Esophagus mucosa (tissue), 1 donor: Measurements from ENCODE around the gene CCR7. TPM values are rescaled to one million over a fixed set of nuclear protein-coding genes. Genes with fewer than 3 reads are reported as not detected.

ENCODE experiments used
- ATAC-seq: fragments of 200-7000 bp; cut with Tn5 transposase; one replicate; pipeline ENCODE4 v1.9.1; 2020
- total RNA-seq: library from RNA; stranded (reverse); gene quantifications from one replicate; pipeline ENCODE4 v1.2.4, GENCODE V29; 2023
- donor health status: DM: yes; HTN: yes; CAD: no.

Gene CCR7
- total RNA-seq, 1 donor from 2014 or later, result 0.48 TPM

DNA sequence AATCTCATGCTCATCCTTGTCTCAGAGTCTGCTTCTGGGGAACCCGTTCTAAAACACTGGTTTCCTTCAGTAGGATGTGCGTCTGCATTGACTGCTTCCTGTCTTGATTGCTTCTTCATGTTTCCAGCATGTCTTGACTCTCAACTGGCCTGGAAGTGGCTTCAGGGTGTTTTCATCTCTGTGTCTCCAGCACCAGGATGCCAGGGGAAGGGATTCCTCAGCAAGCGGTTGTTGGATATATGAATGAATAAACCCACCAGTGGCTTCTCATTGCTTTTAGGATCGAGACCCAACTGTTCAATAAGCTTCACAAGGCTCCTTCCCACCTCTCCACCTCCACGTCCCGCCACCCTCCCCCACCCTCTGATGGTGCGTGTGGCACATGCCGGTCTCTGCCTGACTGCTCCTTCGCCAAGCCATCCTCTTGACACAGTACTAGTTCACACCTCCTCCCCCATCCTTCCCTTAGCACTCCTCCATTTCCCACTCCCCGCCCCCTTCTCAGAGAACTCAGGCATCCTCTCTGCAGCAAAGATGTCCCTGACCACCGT is 49.7 kb downstream of the CCR7 start:
- no peak for ATAC-seq

DNA sequence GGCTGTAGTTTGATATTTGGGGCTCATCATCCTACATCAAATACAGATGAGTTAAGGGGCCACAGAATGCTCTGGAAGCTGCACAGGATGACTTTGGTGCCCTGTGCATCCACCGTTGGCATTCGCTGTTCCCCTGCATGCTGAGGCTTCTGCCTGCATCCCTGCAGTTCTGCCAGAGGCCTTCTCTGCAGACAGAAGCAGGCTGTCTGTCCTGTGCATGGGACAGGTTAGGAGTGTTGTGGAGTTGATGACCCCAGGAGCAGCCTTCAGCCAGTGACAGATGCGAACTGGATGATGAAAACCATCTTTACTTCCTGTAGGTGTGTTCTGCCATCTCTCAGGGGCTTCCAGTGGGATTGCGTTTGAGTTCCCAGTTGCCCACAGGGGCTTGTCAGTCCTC is 50.3 kb downstream of the CCR7 start:
- no peak for ATAC-seq

DNA sequence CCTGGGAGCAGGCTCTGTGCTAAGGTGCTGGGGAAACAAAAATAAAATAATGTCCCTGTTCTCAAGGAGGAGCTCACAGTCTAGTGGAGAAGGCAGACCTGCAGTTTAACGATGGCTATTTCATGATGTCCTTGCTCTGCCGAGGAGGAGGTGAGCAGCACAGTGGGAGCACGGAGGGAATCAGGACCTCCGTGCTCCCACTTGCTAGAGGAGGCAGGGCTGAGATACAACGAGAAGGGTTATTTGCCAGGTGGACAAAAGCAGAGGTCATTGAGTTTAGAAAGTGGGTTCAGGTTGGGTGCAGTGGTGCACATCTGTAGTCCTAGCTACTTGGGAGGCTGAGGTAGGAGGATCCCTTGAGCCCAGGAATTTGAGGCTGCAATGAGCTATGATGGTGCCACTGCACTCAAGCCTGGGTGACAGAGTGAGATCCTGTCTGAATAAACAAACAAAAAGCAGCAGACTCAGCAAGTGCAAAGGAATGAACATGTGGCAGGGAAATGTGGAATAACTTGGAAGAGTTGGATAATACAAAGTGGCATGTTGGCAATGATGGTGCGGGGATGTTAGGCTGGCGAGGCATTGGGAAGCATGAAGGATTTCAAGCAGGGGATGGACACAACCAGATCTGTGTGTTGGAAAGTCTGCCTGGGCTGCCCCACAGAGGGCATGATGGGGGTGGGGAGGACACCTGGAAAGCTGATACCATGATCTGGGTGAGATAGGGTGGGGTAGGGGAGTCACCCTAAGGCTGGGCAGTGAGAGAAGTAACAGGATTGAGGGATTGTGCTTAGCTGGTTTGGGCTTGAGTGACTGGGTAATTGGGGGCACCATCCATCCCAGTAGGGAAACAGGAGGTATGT is 51.0 kb downstream of the CCR7 start:
- no peak for ATAC-seq

GRCh38 chr17:40511667-40512220 is 53.5 kb downstream of the CCR7 start:
- ATAC-seq, result no peak

DNA sequence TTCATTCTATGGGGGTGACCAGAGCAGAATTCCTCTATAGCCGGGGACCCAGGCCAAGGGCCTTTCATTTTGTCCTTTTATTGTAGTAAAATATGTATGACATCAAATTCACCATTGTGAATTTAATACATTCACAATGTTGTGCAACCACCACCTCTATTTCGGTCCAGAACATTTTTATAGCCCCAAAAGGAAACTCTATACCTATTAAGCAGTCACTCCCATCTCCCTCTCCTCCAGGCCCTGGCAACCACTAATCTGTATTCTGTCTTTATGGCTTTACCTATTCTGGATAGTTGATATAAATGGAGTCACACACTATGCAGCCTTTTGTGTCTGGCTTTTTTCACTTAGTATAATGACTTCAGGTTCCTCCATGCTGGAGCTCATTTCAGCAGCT is 54.1 kb downstream of the CCR7 start:
- no peak for ATAC-seq

DNA sequence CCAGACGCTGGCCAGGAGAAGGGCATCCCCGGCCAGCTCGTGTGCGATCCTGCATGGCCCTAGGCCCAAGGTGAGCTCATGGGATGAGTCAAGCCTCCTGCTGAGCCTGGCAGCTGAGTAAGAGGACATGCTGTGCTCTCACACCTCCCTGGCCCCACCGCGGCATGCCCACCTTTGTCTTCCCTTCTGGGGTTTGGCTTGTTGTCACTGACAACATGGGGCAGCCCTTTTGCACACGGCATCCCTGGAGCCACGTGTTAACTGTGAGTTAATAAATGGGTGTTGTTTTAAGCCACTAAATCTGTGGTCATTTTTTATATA is 55.0 kb downstream of the CCR7 start:
- peak; percentile 98 for ATAC-seq

DNA sequence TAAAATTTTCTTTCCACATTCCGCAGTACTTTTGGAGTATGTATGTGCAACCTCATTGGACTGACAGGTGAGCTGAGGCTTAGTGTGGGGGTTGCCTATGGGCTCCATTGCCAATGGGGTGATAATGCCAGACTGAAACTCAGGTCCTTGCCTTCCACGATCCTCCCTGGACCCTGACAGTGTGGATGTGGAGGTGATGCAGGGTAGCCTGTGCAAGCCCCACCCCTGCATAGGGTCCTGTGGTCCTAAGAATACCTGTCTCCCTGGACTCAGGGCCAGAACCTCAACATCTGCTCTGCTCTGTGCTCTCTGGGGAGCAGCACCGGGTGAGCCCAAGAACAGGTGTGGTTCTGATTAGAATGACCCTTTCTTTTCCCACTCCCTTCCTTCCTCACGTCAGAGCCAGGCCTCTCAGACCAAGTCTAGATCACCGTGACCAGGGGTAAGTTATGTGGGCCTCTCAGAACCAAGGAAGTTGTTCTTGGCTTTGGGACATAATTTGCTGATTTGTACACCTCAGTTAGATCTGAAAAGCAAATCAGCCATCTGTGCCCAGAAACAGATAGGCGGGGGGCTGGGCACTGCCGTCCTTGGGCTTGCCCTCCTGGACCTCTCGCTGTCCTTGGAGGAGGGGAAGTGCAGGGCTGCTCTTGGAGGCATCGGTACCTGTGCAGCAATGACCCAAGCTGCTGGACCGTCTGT is 55.5 kb downstream of the CCR7 start:
- peak; percentile 36 for ATAC-seq

- no peak for ATAC-seq
Measured at GRCh38 chr17:40506786-40507185, 58.5 kb downstream of the CCR7 start.

Other genes starting within 250 kb of the CCR7 start
- gene GJD3, start 200.7 kb downstream of the CCR7 start, total RNA-seq, result 0.28 TPM
- gene TOP2A, start 147.6 kb downstream of the CCR7 start, total RNA-seq, result 56.1 TPM
- gene IGFBP4, start 122.0 kb downstream of the CCR7 start, total RNA-seq, result 72.1 TPM
- 52.1 TPM for gene TNS4, start 63.8 kb downstream of the CCR7 start, total RNA-seq
- gene SMARCE1, start 82.3 kb upstream of the CCR7 start, total RNA-seq, result 51.7 TPM
- 0.20 TPM for gene KRT222, start 99.7 kb upstream of the CCR7 start, total RNA-seq
- 10.0 TPM for gene KRT24, start 138.3 kb upstream of the CCR7 start, total RNA-seq
- gene KRT25, start 189.9 kb upstream of the CCR7 start, total RNA-seq, result not detected
- not detected for gene KRT26, start 206.7 kb upstream of the CCR7 start, total RNA-seq
- gene KRT27, start 217.1 kb upstream of the CCR7 start, total RNA-seq, result not detected
- not detected for gene KRT28, start 234.5 kb upstream of the CCR7 start, total RNA-seq